Transverse colon (tissue), 4 donors: ENCODE measurements around the gene A1BG.

Experiments
- EP300 ChIP-seq: sonication (generic); formaldehyde crosslinking; IDR thresholded peaks from one replicate; pipeline ENCODE4 v1.6.1; 2017; ENCODE audit warnings: antibody characterized with exemption, low read depth
- POLR2A ChIP-seq: fragments of 450-650 bp; IDR thresholded peaks from one replicate; pipeline ENCODE4 v1.6.1; 2016; ENCODE audit warnings: antibody characterized with exemption, mild to moderate bottlenecking, moderate library complexity
- POLR2AphosphoS5 ChIP-seq, 3 donors: sonication (generic); formaldehyde crosslinking; IDR thresholded peaks; one replicate each; pipeline ENCODE4 v1.6.1; 2016; ENCODE audit warnings: antibody characterized with exemption in 3 of 3
- TF ChIP-seq, protein P1 (sequence below), 5 experiments: fragments of 200-600 bp in 3 of 5; fragments of 450-650 bp in 2 of 5; sonication (generic) in 3 of 5; IDR thresholded peaks; 1 replicate in 2 of 5; 2 replicates in 3 of 5; pipeline ENCODE4 v1.5.1; 2016 to 2017; ENCODE audit warnings: antibody characterized with exemption in 5 of 5, inconsistent platforms in 3 of 5, mild to moderate bottlenecking in 2 of 5, moderate library complexity in 1 of 5

DNA sequence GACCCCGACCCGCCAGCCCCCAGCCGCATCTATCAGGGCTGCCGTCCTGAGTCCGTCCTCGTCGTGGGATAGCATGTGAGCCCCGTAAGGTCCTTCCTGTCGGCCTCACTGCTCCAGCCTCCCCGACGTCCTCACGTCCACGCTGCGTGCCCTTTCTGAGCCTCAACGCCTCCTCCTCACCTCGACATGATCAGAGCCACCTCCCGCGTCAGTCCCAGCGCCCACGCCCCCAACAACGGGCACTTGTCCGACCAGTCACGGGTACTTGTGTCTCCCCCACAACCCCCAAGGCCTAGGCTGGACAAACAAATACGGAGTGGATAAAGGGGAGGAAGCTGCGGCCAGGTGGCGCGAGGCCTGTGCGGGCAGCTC lies 8.6 kb upstream of the A1BG start:
- TF ChIP-seq POLR2A (no peak), POLR2AphosphoS5 (IDR thresholded peaks at IDR 0.05) (no peak), EP300 (no peak)
- TF ChIP-seq, protein P1, sequence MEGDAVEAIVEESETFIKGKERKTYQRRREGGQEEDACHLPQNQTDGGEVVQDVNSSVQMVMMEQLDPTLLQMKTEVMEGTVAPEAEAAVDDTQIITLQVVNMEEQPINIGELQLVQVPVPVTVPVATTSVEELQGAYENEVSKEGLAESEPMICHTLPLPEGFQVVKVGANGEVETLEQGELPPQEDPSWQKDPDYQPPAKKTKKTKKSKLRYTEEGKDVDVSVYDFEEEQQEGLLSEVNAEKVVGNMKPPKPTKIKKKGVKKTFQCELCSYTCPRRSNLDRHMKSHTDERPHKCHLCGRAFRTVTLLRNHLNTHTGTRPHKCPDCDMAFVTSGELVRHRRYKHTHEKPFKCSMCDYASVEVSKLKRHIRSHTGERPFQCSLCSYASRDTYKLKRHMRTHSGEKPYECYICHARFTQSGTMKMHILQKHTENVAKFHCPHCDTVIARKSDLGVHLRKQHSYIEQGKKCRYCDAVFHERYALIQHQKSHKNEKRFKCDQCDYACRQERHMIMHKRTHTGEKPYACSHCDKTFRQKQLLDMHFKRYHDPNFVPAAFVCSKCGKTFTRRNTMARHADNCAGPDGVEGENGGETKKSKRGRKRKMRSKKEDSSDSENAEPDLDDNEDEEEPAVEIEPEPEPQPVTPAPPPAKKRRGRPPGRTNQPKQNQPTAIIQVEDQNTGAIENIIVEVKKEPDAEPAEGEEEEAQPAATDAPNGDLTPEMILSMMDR (IDR thresholded peaks at IDR 0.05), result no peak
